Measurements from ENCODE around the gene USP54.

The USP54 gene

DNA sequence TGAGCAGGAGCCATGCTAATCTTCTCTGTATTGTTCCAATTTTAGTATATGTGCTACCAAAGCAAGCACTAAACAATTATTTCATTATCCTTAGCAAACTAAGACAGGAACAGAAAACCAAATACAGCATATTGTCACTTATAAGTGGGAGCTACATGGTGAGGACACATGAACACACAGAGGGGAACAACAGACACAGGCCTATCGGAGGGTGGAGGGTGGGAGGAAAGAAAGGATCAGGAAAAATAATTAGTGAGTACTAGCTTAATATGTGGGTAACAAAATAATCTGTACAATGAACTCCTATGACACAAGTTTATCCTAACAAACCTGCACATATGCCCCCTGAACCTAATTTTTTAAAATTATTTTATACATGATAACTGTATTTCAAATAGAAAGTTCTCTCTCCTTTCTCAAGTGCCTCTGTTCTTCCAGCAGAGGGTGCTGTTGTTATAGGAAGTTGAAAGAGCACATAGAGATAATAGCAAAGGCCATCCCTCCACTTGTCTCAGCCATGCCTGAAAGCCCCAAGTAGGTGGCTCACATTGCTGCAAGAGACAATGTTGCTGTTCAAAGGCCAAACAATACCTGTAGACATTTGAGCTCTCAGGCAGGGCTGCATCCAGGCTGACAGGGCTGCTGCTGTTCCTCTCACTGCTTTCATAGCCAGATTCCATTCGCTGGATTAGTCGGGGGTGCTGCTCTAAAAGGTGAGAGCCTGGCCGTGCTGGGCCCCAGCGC is 61.9 kb downstream of the USP54 start:
- DNase-seq (ENCODE audit: low spot score) = peak; percentile 82

DNA sequence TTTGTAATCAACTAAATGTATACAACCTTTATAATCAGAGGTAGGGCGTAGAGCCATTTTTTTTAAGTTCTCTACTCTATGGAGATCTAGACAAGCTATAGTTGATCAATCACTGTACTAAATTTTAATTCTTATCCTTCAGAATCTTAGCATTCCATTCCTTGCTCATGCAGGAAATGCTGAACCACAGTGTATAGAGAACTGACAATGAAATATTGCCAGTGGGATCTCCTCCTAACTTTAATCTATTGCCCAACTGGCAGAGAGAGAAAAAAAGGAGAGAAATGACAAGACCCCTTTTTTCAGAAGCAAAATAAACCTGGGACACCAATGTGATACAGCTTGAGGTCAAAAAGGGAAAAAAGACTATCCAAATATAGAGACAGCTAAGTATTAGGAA is 68.9 kb downstream of the USP54 start:
- DNase-seq (ENCODE audit: low spot score) = no peak

- DNase-seq (ENCODE audit: low spot score) = no peak
These were observed 71.8 kb downstream of the USP54 start for GRCh38 chr10:73519336-73519735.

- no peak for DNase-seq (ENCODE audit: low spot score)
These were observed 73.8 kb downstream of the USP54 start for GRCh38 chr10:73517166-73517888.

- no peak for DNase-seq (ENCODE audit: low spot score)
These were observed 78.9 kb downstream of the USP54 start for GRCh38 chr10:73512207-73512743.

DNA sequence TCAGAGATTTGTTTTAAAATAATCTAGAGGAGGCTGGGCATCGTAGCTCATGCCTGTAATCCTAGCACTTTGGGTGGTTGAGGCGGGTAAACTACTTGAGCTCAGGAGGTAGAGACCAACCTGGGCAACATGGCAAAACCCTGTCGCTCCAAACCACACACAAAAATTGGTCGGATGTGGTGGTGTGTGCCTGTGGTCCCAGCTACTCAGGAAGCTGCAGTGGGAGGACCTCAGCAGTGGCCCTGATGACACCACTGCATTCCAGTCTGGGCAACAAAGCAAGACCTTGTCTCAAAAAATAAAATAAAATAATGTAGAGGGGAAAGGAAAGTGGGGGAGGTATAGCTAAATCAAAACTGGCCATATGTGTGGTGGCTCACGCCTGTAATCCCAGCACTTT is 81.4 kb downstream of the USP54 start:
- peak; percentile 2 for DNase-seq (ENCODE audit: low spot score)

DNA sequence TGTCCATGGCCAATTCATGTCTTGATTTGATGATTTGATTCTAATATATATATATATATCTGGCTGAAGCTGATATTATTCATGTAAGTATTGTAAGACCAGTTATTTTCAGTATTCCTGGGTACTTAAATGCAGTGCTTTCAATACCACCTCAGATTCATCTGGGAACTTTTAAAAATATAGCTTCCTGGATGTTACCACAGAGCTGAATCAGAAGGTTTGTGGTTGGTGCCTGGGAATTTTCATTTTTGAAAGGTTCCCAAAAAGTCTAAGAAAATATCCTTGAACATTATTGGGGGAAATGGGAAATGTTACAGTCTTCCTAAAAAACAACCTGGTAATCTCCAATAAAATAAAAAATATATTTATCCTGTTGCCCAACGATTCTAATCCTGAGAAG is 84.7 kb downstream of the USP54 start:
- no peak for DNase-seq (ENCODE audit: low spot score)

GRCh38 chr10:73506074-73506473 is 85.1 kb downstream of the USP54 start:
- no peak for DNase-seq (ENCODE audit: low spot score)

DNA sequence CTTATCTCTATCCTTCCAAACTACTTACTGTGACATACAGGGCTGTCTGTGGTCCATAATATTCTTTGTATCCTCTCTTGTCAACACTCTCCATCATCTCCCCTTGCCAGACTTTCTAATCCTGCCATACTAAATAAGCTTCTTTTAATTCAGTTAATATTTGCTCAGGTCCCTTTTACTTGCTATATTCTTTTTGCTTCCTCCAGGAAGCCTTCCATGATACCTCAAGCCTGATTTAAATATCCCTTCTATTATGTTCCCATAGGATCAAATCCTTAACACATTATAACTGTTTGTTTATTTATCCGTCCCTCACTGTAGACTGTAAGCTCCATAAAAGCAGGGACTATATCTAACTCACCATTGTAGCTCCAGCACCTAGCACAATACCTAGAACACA is 88.1 kb downstream of the USP54 start:
- no peak for DNase-seq (ENCODE audit: low spot score)

DNA sequence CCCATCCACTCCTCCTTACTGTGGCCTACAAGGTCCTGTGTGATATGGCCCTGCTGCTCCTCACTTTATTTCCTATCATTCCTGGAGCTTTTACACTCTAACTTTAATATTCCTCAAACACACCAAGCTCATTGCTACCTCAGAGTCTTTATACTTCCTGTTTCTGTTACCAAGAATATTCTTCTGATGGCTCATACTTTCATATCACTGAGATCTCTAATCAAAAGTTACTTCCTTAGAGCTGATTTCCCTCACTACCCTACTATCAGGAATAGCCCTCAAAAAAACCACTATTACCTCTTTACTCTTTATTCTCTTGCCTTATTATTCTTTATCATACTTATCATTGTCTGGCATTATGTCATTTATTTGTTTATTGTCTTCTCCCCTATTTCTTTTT is 89.5 kb downstream of the USP54 start:
- DNase-seq (ENCODE audit: low spot score) = peak; percentile 12

DNA sequence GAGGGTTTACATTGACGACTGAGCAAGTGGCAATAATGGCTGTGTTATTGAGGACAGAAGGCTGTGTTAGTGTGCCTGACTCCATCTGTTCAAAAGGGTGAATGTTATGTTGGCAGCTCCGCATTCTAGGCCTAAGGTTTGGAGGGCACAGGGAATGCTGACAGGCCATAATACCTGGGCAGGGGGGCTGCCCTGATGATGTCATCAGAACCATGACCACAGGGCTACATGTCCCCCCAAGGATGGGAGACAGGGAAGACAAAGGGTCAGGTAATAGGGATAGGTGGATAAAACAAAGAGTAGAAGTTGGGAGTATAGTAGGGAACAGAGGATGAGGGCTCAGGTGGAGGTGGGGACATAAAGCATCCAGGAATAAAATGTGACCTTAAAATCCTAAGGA is 93.5 kb downstream of the USP54 start:
- no peak for DNase-seq (ENCODE audit: low spot score)

- peak; percentile 92 for DNase-seq (ENCODE audit: low spot score)
These were observed 95.1 kb downstream of the USP54 start, which contains the start of gene PPP3CB for GRCh38 chr10:73495884-73496674. Gene PPP3CB, minus strand, starts transcription at chr10:73496024. Its CDS starts 135 bp downstream, at chr10:73495889.

GRCh38 chr10:73495226-73495883 is 95.8 kb downstream of the USP54 start:
- peak; percentile 92 for DNase-seq (ENCODE audit: low spot score)

- no peak for DNase-seq (ENCODE audit: low spot score)
These were observed 96.3 kb downstream of the USP54 start for GRCh38 chr10:73494877-73495225.

DNA sequence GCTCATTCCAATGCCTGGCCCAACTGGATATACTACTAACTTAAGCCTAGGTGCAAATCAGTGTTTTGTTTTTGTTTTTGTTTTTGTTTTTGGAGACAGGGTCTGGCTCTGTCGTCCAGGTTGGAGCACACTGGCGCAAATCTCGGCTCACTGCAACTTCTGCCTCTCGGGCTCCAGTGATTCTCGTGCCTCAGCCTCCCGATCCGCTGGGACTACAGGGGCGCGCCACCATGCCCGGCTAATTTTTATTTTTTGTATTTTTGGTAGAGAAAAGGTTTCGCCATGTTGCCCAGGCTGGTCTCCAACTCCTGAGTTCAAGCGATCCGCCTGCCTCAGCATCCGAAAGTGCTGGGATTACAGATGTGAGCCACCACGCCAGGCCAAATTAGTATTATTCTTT is 96.9 kb downstream of the USP54 start:
- DNase-seq (ENCODE audit: low spot score) = no peak

DNA sequence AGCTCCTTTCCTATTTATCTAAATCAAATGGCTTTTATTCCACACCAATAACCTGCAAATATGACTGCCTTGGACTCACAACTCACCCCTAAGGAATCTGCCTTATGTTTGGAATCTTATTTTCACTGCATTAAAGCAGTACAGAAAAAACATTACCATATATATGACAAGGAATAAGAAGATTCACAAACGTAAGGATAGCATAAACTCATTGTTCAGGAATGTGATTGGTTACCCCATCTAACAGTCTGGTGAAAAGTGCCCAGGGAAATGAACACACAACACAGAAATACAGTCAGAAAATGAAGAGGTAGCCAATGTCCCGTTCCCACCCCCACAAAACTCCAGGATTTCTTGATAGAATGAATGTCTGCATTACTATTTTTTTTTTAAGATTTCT is 97.4 kb downstream of the USP54 start:
- no peak for DNase-seq (ENCODE audit: low spot score)

GRCh38 chr10:73486601-73487000 is 104.5 kb downstream of the USP54 start:
- no peak for DNase-seq (ENCODE audit: low spot score)

DNA sequence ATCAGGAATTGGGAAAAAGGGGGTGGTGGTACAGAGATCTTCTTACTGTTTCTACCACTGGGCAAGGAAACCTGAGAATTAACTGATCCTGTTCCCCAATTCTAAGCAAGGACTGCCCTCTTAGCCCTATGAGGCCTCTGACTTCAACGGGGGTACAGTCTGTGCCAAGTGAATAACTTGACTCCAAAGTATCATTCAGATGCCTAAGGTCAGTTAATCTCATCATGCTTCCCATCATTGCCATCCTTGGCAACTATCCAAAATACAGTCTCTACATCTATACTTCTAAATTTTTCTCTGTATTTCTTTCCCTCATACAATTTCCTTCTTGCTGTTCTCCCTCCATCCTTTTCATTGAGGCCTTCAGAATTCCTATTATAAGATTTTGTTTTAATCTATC is 105.8 kb downstream of the USP54 start:
- no peak for DNase-seq (ENCODE audit: low spot score)

DNA sequence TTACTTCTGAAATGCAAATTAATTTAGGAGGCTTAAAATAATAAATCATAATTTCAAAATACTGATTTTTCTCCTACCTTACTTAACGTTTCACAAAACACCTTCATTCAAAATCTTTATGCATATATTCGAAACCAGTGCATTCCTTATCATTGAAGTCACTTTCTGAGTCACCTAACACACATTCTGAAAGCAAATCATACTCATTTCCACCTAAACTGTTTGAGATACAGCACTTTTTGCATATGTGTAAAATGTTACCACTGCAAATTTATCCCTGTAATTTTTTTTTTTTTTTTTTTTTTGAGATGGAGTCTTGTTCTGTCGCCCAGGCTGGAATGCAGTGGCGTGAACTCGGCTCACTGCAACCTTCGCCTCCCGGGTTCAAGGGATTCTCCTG is 111.0 kb downstream of the USP54 start:
- DNase-seq (ENCODE audit: low spot score) = no peak

- no peak for DNase-seq (ENCODE audit: low spot score)
These were observed 112.5 kb downstream of the USP54 start for GRCh38 chr10:73478636-73479035.

- no peak for DNase-seq (ENCODE audit: low spot score)
These were observed 119.9 kb downstream of the USP54 start for GRCh38 chr10:73471226-73471625.

DNA sequence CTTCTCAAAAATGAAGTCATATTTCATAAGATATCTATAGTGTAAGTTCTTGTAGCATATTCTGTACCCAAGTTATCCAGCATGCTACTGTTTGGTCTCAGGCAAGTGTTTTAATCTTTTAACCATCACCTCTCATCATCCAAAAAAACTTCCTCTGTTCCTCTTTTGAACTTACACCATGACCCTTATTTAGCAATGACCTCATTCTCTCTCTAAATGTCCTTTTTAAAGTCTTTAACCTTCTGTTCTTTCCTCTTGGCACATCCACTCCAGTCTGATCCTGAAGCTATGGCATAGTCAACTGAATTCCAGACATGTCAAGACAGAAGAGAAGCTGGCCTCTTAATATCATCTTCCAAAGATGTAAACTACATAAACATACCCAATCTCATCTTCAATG is 121.6 kb downstream of the USP54 start:
- no peak for DNase-seq (ENCODE audit: low spot score)

Data from CD4-positive, alpha-beta T cell treated with Interleukin-2 at 100 ng/mL for 4 hours (primary cell).